Measurements from ENCODE around the gene SEMA4B.

Gene SEMA4B

DNA sequence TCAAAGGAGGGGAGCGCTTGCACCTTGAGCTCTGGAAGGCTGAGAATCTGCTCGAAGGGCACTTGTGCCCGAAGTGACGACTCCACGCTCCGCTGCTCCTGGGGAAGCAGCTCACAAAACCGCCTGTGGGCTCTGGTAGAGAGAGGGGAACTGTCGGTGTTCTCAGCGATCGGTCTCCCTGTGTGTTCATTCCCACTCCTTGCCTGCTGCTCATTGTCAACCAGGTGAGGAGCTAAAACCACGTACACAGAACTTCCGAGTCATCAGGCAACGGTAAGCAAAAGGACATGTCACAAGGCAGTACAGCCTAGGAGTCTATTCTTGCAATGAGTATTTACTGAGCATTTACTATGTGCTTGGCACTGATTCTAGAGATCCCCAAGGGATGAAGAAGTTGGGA lies 31.1 kb downstream of the SEMA4B start:
- H3K36me3 ChIP-seq (replicated peaks): peaks cover 23% of the 10 kb centered on the region
- no peak overlapping the region for H3K4me3 ChIP-seq
- H3K27me3 ChIP-seq (ENCODE audit: low read depth): no peaks in the 10 kb centered on the region
- no peaks in the 10 kb centered on the region for H3K9me3 ChIP-seq
- H3K4me1 ChIP-seq: peaks cover 6% of the 10 kb centered on the region; the same call in 1 of the 2 replicates
- in situ Hi-C loops (cut with MboI; ENCODE audit: low sequenced_read_pairs): no loop called here
- DNase-seq (ENCODE audit: low spot score in 2 of 2): no peak

- H3K4me1 ChIP-seq: peaks cover 6% of the 10 kb centered on the region; the same call in 1 of the 2 replicates
- no peaks in the 10 kb centered on the region for H3K9me3 ChIP-seq
- no peaks in the 10 kb centered on the region for H3K27me3 ChIP-seq (ENCODE audit: low read depth)
- in situ Hi-C loops (cut with MboI; ENCODE audit: low sequenced_read_pairs): no loop called here
- H3K36me3 ChIP-seq (replicated peaks): peaks cover 21% of the 10 kb centered on the region
- peak overlapping the region; percentile 84 for H3K4me3 ChIP-seq
- DNase-seq (ENCODE audit: low spot score in 2 of 2): no peak
Observed at GRCh38 chr15:90232941-90233386, 31.8 kb downstream of the SEMA4B start.

GRCh38 chr15:90233387-90234095 lies 32.4 kb downstream of the SEMA4B start, which contains the start of gene CIB1:
TSS of gene CIB1 (minus strand) at chr15:90233941. CDS start at chr15:90233885, 56 bp downstream.
- Histone ChIP-seq H3K36me3 (replicated peaks) (peaks cover 23% of the 10 kb centered on the region), H3K9me3 (no peaks in the 10 kb centered on the region), H3K27me3 (ENCODE audit: low read depth) (no peaks in the 10 kb centered on the region), H3K4me1 (peaks cover 6% of the 10 kb centered on the region; the same call in 1 of the 2 replicates), H3K4me3 (peak within 1 kb of the TSS; percentile 84)
- DNase-seq (ENCODE audit: low spot score in 2 of 2): peak; percentile 88 to 98
- in situ Hi-C loops (cut with MboI; ENCODE audit: low sequenced_read_pairs): no loop called here

GRCh38 chr15:90234096-90234988 lies 33.2 kb downstream of the SEMA4B start, which contains the start of gene GDPGP1:
TSS of gene GDPGP1 (plus strand) at chr15:90234209. CDS start at chr15:90240909, 6,700 bp downstream.
- H3K9me3 ChIP-seq: no peaks in the 10 kb centered on the region
- in situ Hi-C loops (cut with MboI; ENCODE audit: low sequenced_read_pairs): no loop called here
- H3K4me1 ChIP-seq: peaks cover 6% of the 10 kb centered on the region; the same call in 1 of the 2 replicates
- H3K4me3 ChIP-seq: peak within 1 kb of the TSS; percentile 84
- DNase-seq (ENCODE audit: low spot score in 2 of 2): no peak
- H3K27me3 ChIP-seq (ENCODE audit: low read depth): no peaks in the 10 kb centered on the region
- H3K36me3 ChIP-seq (replicated peaks): peaks cover 17% of the 10 kb centered on the region

DNA sequence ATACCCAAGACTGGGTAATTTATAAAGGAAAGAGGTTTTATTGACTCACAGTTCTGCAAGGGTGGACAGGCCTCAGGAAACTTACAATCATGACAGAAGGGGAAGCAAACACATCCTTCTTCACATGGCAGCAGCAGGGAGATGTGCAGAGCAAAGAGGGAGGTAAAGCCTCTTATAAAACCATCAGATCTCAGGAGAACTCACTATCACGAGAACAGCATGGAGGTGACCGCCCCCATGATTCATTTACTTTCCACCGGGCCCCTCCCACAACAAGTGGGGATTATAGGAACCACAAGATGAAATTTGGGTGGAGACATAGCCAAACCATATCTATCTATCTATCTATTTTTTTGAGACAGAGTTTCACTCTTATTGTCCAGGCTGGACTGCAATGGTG lies 38.2 kb downstream of the SEMA4B start:
- Histone ChIP-seq H3K9me3 (no peaks in the 10 kb centered on the region), H3K4me1 (peaks cover 6% of the 10 kb centered on the region; the same call in 1 of the 2 replicates), H3K4me3 (no peak overlapping the region), H3K36me3 (replicated peaks) (peaks cover 8% of the 10 kb centered on the region; the same call in 1 of the 2 replicates), H3K27me3 (ENCODE audit: low read depth) (no peaks in the 10 kb centered on the region)
- in situ Hi-C loops (cut with MboI; ENCODE audit: low sequenced_read_pairs): no loop called here
- no peak for DNase-seq (ENCODE audit: low spot score in 2 of 2)

DNA sequence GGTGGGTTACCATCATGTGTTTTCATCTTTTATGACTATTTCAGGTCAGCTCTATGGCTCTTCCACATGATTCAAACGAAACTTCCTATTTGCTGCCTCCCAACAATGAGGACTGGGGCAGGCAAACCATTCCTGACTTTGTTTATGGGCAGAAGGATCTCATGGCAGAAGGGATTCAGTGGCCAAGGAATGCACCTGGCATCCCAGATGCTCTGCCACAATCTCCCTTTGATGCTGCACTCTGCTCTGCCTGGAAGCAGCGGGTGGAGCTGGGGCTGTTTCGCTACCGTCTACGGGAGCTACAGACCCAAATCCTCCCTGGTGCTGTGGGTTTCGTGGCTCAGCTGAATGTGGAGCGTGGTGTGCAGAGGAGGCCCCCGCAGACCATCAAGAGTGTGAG lies 39.7 kb downstream of the SEMA4B start:
- Histone ChIP-seq H3K36me3 (replicated peaks) (peaks cover 8% of the 10 kb centered on the region; the same call in 1 of the 2 replicates), H3K27me3 (ENCODE audit: low read depth) (no peaks in the 10 kb centered on the region), H3K4me1 (no peaks in the 10 kb centered on the region), H3K4me3 (no peak overlapping the region), H3K9me3 (no peaks in the 10 kb centered on the region)
- in situ Hi-C loops (cut with MboI; ENCODE audit: low sequenced_read_pairs): no loop called here
- no peak for DNase-seq (ENCODE audit: low spot score in 2 of 2)

DNA sequence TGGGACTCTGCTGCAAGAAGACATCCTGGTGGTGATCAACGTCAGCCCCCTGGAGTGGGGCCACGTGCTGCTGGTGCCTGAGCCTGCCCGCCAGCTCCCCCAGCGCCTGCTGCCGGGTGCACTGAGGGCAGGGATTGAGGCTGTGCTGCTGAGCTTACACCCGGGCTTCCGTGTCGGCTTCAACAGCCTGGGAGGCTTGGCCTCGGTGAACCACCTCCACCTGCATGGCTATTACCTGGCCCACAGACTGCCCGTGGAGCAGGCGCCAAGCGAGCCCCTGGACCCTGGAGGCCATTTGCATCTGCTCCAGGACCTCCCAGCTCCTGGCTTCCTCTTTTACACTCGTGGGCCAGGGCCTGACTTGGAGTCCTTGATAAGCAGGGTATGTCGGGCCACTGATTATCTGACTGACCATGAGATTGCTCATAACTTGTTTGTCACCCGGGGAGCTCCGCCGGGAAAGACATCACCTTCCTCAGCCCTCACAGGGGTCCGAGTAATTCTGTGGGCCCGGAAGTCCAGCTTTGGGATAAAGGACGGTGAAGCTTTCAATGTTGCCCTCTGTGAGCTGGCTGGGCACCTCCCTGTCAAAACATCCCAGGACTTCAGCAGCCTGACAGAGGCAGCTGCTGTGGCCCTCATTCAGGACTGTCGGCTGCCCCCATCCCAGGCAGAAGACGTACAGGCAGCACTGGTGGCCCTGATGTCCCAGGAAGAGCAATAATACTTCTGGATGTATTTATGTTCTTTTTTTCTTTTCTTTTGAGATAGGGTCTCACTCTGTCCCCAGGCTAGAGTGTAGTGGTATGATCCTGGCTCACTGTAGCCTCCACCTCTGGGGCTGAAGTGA lies 40.4 kb downstream of the SEMA4B start:
- no peak for DNase-seq (ENCODE audit: low spot score in 2 of 2)
- no peaks in the 10 kb centered on the region for H3K9me3 ChIP-seq
- peaks cover 8% of the 10 kb centered on the region; the same call in 1 of the 2 replicates for H3K36me3 ChIP-seq (replicated peaks)
- no peaks in the 10 kb centered on the region for H3K27me3 ChIP-seq (ENCODE audit: low read depth)
- H3K4me1 ChIP-seq: no peaks in the 10 kb centered on the region
- in situ Hi-C loops (cut with MboI; ENCODE audit: low sequenced_read_pairs): no loop called here
- H3K4me3 ChIP-seq: no peak overlapping the region

DNA sequence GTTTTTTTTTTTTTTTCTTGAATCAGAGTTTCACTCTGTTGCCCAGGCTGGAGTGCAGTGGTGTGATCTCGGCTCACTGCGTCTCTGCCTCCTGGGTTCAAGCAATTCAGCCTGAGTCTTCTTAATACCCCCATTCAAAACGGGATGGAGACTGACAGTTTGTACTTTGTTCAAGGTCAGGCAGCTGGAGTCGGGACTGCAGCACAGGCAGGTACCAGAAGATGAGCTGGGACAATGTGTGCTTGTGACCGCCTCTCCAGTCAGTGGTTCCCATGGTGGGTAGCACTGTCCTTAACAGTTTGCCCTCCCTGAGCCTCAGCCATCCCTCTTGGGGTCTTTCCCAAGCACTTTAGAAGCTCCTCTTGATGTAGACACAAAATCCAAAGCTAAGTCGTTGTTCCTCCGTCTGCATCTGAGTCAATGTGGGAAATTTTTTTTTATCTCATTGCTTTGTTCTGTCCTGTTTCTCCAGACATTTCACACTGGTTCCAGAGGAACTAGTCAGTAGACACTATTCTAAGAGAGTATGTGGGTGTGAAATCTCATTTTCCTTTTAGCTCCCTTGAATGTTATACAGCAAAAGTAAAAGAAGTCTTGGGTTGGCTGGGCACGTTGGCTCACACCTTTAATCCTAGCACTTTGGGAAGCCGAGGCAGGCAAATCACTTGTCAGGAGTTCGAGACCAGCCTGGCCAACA lies 43.0 kb downstream of the SEMA4B start:
- no peaks in the 10 kb centered on the region for H3K4me1 ChIP-seq
- H3K4me3 ChIP-seq: no peak overlapping the region
- H3K36me3 ChIP-seq (replicated peaks): peaks cover 3% of the 10 kb centered on the region; the same call in 1 of the 2 replicates
- in situ Hi-C loops (cut with MboI; ENCODE audit: low sequenced_read_pairs): no loop called here
- H3K27me3 ChIP-seq (ENCODE audit: low read depth): no peaks in the 10 kb centered on the region
- DNase-seq (ENCODE audit: low spot score in 2 of 2): no peak
- no peaks in the 10 kb centered on the region for H3K9me3 ChIP-seq

DNA sequence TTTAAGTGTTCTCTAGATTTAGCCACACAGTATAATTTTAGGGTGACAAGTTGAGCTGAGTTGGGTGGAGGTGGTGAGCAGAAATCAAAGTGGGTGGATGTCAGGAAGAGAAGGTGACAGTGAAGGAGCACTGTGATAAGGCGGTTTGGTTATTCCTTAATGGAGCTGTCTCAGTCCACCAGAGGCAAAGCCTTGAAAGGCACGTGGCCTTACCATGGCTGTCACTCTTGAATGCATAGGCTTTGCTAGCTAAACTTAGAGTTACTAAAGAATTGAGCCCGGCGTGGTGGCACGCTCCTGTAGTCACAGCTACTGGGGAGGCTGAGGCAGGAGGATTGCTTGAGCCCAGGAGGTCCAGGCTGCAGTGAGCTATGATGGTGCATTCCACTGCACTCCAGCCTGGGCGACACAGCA lies 47.7 kb downstream of the SEMA4B start:
- no peaks in the 10 kb centered on the region; the same call in 1 of the 2 replicates for H3K4me1 ChIP-seq
- H3K4me3 ChIP-seq: no peak overlapping the region
- no peaks in the 10 kb centered on the region for H3K27me3 ChIP-seq (ENCODE audit: low read depth)
- in situ Hi-C loops (cut with MboI; ENCODE audit: low sequenced_read_pairs): no loop called here
- H3K9me3 ChIP-seq: no peaks in the 10 kb centered on the region
- no peak for DNase-seq (ENCODE audit: low spot score in 2 of 2)
- no peaks in the 10 kb centered on the region for H3K36me3 ChIP-seq (replicated peaks)

DNA sequence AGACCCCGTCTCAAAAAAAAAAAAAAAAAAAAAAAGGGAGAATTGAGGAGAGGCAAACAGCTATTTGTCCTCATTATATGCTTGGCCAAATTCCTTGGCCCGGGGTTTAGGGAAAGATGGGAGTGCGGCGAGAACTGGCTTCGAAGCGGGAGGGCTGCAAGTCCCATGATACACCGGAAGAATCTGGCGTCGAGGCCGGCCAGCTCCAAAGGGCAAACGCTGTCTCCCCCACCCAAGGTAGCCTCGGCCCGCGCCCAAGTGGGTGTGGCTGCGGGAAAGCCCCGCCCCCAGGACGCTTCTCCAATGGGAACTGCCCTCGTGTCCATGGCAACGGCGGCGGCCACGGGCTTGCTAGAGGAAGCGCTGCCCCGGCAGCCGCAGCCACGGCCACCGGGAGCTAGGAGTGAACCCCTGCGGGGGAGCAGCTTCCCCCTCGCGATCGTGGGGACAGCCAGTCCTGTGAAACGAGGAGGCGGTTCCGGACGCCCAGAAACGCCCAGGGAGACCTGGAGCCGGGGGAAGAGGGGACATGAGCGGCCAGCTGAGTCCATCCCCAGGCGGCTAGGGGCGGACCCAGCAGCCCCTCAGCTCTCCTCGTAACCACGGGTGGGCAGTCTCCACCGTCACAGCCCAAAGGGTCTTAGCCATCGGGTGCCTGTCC lies 48.2 kb downstream of the SEMA4B start, which contains the start of gene TTLL13:
TTLL13 (plus strand) TSS at position 354 of the 661 bp plus-strand sequence. CDS start 1,075 bp downstream, outside the sequence.
- Histone ChIP-seq H3K4me3 (peak within 1 kb of the TSS; percentile 42), H3K9me3 (no peaks in the 10 kb centered on the region), H3K36me3 (replicated peaks) (no peaks in the 10 kb centered on the region), H3K27me3 (ENCODE audit: low read depth) (no peaks in the 10 kb centered on the region), H3K4me1 (no peaks in the 10 kb centered on the region; the same call in 1 of the 2 replicates)
- in situ Hi-C loops (cut with MboI; ENCODE audit: low sequenced_read_pairs): no loop called here
- DNase-seq (ENCODE audit: low spot score in 2 of 2): peak; percentile 81 to 100

DNA sequence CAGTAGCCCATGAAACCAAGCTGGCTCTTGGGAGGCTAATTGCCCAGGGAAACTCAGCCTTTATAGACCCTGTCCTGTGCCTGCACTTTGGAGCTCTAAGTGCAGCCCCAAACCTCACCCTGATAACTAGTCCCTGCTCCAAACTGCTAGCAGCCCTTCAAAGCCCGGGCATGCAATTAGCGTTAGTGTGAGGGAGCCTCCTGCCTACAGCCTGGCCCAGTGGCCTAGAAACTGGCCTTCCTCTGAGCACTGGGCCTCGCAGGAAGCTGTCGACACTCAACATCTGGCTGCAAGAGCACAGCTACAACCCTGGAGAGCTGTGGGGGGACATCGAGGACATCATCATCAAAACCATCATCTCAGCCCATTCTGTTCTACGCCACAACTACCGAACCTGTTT lies 56.6 kb downstream of the SEMA4B start:
- in situ Hi-C loops (cut with MboI; ENCODE audit: low sequenced_read_pairs): no loop called here

DNA sequence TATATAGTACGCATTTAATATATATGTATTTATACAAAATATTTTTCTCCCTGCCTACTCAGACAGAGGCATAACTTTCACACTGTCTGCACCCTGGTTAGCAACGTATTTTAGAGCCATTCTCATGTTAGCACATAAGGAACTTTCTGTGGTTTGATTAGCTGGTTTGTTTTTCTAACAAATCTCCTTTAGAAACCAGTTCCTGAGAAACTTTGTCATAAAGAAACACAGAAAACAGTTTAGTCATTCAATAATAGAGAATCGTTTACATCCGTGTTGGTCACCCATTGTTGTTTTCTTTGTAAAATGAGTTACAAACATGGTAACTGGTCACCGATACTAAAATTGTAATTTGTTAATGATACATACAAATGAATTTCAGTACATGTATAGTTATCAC lies 58.4 kb downstream of the SEMA4B start:
- no peak for DNase-seq (ENCODE audit: low spot score in 2 of 2)
- H3K27me3 ChIP-seq (ENCODE audit: low read depth): no peaks in the 10 kb centered on the region
- H3K36me3 ChIP-seq (replicated peaks): no peaks in the 10 kb centered on the region
- no peaks in the 10 kb centered on the region for H3K9me3 ChIP-seq
- H3K4me1 ChIP-seq: peaks cover 1% of the 10 kb centered on the region
- H3K4me3 ChIP-seq: no peak overlapping the region
- in situ Hi-C loops (cut with MboI; ENCODE audit: low sequenced_read_pairs): no loop called here

More for the DNA sequence above, 56.6 kb downstream of the SEMA4B start:
- no peaks in the 10 kb centered on the region for H3K4me1 ChIP-seq
- H3K36me3 ChIP-seq (replicated peaks): no peaks in the 10 kb centered on the region
- H3K9me3 ChIP-seq: no peaks in the 10 kb centered on the region
- no peak overlapping the region for H3K4me3 ChIP-seq
- no peak for DNase-seq (ENCODE audit: low spot score in 2 of 2)
- H3K27me3 ChIP-seq (ENCODE audit: low read depth): no peaks in the 10 kb centered on the region

Measured in HAP-1 (cell line).